ENCODE data around the gene OGA.

Gene OGA

DNA sequence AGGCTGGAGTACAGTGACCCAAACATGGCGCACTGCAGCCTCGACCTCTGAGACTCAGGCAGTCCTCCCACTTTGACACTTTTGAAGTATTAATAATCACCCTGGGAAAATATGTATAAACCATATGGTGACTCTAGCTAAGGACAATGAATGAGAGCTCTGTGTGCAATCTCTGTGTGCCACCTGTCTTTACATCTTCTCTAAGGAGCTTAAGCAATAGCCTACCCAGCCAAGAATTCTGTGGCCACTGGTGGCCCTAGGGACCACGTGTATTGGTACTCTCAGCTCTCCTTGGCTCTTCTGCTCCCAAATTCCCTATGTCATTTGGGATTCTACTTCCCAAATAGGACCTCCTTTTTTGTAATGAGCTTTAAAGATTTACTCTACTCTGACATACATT is 66.0 kb downstream of the OGA start:
- no peak for DNase-seq

DNA sequence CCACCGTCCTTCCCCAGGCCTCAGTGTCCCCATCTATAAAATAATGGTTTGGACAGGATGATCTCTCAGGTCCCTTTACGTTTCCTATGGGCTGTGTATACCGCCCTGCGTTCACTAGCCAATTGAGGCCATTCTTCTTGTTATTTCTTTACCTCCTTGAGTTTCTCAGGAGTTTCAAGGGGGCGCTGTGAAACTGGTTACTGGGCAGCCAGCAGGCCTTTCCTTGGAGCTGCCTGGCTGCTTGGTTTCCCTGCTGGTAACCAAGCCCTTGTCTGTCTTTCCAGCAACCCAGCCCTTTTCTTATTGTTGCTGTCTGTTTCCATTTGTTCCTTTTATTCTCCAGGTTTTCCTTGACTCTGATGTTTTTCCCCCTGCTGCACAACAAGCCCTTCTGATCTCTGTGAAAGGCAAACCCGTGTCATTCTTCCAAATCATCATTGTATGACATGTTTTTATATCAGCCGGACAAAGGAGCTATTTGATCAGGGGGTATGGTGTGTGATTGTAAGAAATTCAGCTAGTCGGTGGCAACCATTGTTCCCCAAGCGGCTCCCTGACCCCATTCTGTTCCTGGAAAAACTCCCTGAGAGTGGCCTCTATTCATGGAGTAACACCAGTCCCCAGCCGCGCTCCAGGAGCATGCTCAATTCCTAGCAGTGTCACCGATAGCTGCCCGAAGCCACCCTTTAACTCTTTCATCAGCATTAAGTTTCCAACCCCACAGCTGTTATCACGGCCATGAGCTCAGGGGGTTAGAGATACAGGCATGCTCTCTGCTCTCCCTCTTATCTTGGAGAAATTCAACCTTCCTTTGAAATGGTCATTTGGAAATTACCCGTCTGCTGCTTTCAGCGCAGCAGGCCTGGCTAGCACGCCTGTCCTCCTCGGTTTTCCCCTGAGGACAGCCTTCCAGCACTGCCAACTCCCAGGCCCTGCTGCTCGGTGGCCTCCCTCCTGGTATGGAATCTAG is 68.9 kb downstream of the OGA start:
- DNase-seq: no peak

DNA sequence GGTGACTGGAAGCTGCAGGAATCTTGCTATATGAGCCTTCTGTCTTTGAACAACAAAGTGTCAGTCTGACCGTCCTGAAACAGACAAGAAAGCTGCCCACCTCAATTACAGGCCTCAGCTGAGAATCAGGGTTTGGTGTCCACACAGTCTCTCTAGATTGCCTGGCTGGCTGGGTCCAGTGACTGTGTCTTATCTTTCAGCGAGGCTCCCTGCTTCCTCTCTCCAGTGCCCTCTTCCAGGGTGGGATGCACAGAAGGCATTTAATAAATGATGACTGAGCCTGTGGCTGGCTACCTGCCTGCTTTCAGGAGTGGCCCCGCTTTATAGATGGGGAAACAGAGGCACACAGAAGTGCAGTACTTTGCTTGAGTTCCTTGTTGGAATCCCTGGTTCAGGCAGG is 69.7 kb downstream of the OGA start:
- no peak for DNase-seq

DNA sequence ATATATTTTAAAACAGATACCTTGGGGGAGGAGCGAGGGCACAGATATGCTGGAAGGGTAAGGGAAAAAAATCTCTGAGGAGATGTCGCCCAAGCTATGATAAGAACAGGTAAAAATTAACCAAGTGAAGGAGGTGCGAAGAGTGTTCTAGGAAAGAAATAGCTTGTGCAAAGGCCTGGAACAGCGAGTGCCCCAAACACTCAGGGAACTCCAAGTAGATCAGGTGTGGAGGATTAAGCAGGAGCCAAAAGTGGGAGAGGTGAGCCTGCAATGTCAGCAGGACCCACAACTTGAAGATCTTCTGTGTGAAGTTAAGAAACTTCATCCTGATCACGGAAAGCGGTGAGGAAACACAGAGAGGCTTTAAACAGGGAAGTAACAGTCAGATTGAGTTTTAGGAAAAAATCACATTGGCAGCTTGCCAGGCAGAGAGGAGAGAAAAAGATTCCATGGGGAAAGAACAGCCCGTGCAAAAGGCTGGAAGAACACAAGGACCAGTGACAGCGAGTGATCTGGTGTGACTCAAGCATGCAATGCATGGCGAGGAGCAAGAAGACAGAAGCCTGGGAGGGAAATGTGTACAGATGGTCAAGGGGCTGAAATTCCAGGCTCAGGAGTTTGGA is 73.1 kb downstream of the OGA start:
- no peak for DNase-seq

DNA sequence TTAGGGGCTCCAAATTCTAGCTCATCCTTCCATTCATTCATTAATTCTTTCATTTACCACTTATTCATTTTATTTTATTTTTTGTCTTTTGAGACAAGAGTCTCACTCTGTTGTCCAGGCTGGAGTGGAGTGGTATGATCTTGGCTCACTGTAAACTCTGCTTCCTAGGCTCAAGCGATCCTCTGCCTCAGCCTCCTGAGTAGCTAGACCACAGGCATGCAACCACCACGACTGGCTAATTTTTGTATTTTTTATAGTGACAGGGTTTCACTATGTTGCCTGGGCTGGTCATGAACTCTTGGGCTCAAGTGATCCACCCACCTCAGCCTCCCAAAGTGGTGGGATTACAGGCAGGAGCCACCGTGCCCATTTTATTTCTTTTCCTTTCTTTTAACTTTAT is 74.0 kb downstream of the OGA start:
- no peak for DNase-seq

DNA sequence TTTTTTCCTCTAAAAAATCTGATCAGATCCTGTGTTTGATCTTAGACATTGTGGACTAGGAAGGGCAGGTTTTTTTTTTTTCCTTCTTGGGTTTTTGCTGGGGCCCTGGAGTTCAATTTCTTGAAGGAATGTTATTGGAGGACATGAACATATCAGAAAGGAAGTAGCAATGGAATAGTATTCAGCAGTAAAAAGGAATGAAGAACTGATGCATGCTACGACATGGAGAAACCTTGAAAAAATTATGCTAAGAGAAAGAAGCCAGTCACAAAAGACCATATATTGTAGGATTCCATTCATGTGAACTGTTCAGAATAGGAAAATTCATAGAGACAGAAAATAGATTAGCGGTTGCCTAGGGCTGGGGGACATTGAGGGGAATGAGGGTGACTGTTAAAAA is 76.3 kb downstream of the OGA start:
- no peak for DNase-seq

DNA sequence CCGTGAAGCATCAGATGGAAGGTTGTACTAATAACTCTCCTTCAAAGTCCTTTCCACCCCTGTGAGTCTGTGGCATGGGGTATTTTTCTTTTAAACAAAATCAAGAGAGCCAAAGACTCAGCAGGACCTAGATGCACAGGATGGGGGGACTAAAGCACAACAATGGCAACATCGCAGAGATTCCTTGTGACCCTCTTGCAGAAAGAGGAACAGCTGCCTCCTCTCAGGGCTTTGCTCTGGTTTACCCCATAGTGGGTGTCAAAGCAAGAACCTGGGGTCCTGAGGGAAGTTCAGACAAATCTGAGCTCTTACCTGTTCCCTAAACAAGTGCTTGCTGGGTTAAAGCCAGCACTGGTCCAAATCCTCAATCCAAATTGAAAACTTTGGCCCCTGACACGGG is 81.6 kb downstream of the OGA start:
- no peak for DNase-seq
